SK-MEL-5 (cell line): ENCODE data around the gene KIF2C. TPM values are rescaled to one million over a fixed set of nuclear protein-coding genes. Genes with fewer than 3 reads are reported as not detected.
"Not testable (repeated sequence)": the region's sequence is repeated elsewhere in the genome, so short reads cannot be mapped to it uniquely, and the experiment has no call there.

Experiments
- DNase-seq: peaks from one replicate; pipeline ENCODE4 v3.0.0-alpha.2; 2016; ENCODE audit warnings: low read depth, low spot score
- in situ Hi-C: cut with HindIII; loops from 2 replicates; pipeline ENCODE4 v1.10.0; 2016; ENCODE audit warnings: low sequenced_read_pairs, high pct_unique_total_duplicates, low pct_unique_long_range_greater_than_20kb
- total RNA-seq: library from RNA; depleted of rRNA; stranded (reverse); fragments of >200 nt; shearing (Covaris generic); gene quantifications from 2 replicates; pipeline ENCODE4 v1.2.3, GENCODE V29; 2014

KIF2C gene
- total RNA-seq, 1 experiment from 2014 or later = 30.5 TPM

DNA sequence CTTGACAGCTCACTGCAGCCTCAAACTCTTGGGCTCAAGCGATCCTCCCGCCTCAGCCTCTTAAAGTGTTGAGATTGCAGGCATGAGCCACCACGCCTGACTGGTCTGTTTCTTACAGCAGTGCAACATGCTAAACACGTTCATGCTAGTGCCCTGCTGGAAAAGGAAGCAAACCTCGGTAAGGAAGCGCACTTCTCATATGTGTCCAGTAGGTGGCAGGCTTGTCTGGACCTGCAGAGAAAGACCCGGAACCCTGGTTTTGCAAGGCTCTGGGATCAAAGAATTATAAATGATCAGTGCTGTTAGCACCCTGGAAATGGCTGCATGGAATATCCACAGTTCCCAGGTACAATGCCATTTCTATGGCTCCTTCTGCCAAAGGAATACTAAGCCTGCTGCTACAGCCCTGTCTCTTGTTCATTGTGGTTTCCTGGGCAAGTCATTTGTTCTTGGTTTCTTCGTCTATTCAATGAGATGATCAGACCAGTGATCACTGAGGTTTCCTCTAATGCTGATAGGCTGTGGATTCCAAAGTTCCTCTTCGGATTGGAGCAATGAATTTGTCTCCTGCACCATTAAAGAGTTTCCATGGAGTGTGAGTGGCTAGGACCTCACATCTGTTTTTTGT, 24.6 kb upstream of the KIF2C start:
- in situ Hi-C loops = no loop called here
- peak; percentile 83 for DNase-seq

DNA sequence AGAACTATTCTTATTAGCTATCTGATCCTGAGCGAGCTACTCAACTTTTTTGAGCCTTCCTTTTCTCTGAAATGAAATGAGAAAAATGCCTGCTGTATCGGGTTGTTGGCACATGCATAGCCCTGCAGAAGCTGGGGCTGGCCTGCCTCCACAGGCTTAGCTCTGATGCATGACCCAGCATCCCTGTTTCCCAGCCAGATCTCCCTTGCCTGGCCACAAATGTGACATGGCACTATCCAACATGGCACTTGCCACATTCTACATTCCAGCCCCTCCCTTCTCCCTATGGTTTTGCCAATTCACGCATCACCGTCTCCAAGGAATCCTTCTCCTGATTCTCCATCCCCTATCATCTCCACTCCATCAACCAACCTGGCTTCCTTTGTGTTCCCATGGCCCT, 22.5 kb upstream of the KIF2C start:
- in situ Hi-C loops = no loop called here
- DNase-seq = no peak

DNA sequence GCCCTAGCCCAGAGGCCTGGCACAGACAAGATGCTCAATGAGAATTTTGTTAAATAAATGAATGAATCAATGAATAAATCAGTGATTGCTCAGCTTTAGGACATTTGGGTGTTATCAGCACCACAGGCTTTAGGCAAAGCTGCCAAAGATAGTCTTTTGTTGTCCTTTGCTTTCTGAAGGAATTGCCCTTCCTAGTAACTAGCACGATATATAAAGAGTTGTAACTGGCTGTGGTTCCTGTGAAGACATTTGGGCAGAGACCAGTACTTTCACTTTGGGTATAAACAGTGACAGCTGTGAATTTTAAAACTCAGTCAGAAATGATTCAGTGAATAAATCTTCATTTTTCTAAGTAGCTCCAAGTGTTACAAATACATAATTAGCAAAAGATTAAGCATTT, 22.0 kb upstream of the KIF2C start:
- in situ Hi-C loops = no loop called here
- DNase-seq = no peak

DNA sequence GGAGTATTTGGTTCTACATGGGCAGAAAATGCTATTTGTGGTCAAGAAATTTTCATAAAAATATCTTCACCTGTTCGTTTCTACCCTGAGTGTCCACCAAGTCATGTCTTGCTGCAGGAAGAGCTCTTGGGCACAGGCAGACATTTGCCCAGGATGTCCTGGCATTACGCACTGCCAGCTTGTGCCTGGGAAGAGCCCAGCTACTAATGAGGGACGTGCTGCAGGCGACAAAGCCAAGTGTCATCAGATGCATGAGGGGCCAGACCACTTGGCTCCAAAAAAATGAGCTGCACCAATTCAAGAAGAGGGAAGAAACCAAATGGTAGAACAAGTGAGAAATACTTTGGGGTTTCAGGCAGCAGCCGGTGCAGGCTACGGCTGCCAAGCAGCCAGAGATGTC, 21.5 kb upstream of the KIF2C start:
- in situ Hi-C loops = no loop called here
- DNase-seq = no peak

DNA sequence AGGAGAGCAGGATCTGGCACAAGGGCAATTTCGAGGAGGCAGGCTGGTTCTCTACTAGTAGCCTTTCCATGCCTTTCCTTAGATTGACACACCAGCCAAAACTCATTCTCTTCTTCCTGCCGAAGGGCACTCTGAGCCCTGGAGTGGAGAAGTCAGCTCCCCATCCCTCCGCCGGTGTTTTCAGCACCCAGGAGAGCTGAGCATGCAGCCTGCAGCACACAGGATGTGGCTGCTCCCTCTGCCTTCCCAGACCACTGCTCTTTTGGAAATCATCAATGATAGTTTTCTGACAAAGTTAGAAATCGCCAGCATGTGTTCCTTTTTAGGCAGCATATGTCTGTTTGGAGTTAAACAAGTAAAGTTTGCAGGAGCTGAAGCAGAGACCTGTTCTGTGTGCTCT, 20.3 kb upstream of the KIF2C start:
- in situ Hi-C loops = no loop called here

DNA sequence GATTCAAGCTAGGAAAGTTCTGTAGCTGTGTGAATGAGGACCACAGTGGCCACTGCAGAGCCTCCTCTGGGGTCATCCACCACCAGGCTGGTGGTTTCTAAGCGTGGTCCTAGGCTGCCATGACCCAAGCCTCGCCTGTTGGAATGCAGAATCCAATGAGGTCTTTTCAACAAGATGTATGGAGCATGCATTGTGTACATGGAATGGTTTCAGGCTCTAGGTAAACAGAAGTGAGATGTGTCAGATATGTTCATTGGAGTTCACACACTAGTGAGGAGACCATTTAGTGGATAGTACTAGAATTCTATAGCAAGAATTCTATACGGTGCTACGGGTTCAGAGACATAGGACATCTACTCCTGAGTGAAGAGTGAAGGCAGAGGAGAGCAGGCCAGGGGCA, 19.4 kb upstream of the KIF2C start:
- no peak for DNase-seq
- in situ Hi-C loops = no loop called here

More for the DNA sequence above, 20.3 kb upstream of the KIF2C start:
- no peak for DNase-seq

DNA sequence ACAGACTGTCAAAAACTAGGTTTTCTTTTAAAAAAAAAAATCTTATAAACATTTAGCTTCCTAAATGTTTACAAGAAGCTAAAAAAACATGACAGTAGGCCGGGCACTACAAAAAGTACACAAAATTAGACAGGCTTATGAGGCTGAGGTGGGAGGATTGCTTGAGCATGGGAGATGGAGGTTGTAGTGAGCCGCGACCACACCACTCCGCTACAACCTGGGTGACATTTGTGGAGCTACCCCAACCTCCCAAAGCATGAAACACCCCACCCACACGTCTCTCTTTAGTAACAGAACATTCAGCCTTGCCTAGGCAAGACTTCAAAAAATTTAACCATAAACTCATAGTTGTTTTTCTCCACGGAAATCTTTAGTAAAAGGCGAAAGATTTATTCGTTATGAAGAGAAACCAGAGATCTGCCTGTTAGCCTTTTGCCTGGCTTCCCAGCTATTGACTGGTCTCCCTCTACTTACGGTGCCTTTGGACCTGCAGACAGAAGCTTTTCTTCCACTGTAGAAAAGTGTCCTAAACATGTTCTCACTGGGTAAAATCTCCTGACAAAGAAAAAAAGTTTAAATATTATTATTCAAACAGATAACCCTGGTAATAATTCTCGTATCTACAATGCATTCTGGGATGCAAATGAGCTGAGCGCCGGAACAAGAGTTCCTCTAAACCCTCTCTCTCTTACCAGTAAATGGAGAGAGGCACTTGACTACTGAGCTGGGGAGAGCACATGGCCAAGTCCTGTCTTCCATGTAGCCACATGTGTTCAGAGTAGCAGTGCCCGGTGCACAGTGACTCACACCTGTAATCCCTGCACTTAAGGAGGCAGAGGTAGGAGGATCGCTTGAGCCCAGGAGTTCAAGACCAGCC, 17.9 kb upstream of the KIF2C start:
- DNase-seq = peak; percentile 96
- in situ Hi-C loops = no loop called here

DNA sequence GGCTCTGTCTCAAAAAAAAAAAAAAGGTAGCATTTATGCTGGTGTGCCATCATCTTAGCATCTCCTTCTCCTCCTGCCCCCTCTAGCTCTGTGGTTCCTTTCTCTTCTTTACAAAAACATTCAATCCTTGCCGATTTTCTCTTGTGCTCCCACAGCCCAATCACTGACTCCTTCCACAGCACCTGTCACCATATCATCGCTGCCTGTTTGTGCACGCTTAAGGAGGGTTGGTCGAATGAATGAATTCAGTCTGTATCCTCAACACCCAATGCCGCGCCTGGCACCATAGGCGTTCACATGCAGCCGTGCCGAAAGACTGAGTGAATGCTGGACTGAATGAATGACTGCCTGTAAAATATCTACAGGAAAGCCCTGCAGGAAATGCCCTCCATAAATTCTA, 16.6 kb upstream of the KIF2C start:
- in situ Hi-C loops = no loop called here
- no peak for DNase-seq

DNA sequence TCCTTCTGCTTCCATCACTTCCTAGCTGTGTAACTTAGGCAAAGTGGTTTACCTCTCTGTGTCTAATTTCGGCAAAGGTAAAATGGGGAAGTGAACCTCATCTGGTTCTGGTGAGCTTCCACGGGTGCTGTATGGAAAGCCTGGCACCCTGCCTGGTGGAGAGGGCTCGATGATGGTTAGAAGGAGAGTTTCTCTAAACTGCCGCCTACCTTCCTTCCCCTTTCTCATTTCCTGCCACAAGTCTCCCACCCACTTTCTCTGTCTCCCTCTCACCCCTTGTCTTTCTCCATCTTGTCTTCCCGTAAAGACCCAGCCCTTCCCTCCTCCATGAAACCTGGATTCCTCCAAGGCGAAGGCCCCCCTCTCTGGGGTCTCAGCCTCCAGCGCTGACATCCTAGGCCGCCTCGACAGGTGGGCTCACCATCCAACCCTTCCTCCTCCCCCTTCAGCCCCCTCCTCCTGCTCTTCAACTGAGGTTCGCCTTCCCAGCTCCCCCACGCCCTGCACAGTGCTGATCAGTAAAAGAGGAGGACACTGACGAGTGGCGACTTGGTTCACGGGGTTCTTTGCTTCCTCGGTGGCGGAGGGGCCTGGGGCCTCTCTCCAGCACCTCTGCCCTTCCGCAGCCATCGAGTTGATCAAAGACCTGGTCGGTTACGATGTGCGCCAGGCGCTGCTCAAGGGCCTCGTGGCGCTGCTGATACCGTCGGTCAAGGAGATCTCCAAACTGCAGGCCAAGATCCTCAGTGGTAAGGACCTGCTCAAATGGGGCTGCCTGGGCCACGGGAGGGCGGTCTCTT, 15.9 kb upstream of the KIF2C start:
- DNase-seq = no peak
- in situ Hi-C loops = no loop called here

DNA sequence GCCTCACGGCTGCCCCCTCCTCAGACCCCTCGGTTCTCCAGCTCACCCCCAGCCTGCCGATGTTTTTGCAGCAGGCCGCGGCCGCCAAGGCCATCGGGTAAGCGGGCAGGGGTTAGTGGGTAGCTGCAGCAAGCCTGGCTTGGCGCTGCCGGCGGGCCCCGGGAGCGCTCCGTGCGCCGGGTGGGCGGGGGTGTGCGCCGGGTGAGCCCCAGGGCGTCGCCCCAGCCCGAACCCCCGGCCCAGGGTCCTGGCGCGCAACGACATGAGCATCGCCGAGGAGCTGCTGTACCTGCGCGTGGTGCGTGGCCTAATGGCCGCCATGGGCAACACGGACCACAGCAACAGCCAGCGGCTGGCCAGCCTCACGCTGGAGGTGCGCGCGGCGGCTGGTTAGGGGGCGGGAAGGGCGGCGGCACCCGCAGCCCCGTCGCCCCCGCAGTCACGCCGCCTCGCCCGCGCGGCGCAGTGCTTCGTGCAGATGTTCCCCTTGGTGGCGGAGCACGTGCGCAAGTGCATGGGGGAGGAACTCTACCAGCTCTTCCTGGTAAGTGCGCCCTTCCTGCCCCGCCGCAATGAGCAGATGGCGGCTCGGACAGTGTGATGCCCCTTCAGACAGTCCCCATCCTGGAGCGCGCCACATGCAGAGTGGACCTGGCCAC, 15.2 kb upstream of the KIF2C start:
- no peak for DNase-seq
- in situ Hi-C loops = no loop called here

DNA sequence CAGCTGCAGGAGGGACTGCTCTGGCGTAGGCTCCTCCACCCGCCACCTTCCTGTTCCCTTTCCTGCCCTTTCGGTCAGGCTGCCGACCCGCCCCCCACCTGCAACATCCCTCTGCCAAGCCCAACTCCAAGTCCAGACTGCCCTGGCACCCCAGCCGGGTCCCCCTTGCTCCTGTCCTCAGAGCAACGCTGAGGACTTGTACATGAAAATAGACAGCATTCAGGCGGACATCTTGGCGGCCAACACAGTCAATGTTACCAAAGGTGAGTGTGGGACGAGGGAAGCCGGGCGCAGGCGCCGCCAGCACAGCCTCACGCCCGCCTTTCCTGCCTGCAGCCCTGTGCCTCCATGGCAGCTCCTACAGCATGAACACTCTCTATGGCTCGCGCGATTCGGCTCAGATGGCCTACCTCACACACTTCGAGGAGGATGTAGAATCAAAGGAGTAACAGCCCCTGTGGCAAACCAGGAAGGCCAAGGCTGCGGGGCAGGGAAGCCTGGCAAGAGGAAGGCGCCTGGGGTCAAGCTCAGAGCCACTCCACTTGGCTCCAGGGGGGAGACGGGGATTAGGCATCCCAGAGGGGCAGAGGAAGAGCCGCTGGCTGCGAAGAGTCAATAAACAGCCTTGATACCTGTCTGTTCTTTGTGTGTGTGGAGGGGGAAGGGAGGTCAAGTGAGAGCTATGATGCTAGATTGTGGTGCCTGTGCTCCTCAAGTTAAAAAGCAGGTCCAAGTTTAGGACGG, 14.5 kb upstream of the KIF2C start:
- in situ Hi-C loops = no loop called here
- DNase-seq = no peak

DNA sequence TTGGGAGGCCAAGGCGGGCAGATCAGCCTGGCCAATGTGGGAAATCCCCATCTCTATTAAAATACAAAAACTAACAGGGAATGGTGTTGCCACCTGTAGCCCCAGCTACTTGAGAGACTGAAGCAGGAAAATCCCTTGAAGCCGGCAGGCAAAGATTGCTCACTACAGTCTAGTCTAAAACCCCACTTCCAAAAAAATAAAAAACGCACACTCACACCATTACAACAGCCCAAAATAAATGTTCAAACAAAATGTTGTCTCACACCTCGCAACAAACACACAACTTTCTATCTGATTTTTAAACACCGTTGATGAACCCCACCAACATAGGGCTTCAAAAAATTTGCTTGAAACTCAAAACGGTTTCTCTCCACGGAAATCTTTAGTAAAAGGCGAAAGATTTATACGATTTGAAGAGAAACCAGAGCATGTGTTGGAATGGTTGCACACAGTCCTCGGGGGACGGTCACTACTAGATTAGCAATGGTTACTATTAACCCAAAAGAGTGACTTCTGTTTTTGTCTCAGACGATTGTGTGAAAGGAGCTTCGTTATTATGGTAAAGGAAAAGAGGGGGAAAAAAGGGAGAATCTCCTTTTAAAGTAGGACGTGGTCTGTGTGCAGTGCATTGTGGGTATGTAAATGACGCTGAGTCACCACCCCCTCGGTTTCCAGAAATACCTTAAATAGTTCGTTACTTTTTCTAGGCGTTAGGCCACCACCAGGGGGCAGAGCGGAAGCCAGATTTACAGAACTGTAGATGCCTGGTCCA, 8.7 kb upstream of the KIF2C start, which contains the start of gene RNU5D-1:
Gene RNU5D-1, minus strand, starts transcription at position 430 of the 772 bp plus-strand sequence.
- peak; percentile 95 for DNase-seq
- in situ Hi-C loops = no loop called here

DNA sequence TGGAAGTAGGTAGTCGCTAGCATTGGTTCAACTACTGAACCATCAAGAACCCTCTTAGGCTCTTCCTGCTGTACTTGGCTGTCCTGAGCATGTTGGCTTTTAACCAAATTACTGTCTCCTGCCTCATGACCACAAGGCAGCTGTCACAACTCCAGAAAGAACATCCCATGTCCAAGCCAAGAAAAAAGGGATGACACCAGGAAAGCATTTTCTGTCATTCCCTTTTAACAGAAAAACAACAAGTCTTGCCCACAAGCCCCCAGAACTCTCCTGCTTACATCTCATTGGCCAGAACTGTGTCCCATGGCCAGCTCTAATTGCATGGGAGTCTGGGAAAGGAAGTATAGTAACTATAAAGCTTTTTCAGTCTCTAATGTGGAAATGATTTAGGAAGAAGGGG, 6.3 kb upstream of the KIF2C start:
- in situ Hi-C loops = no loop called here
- peak; percentile 21 for DNase-seq

DNA sequence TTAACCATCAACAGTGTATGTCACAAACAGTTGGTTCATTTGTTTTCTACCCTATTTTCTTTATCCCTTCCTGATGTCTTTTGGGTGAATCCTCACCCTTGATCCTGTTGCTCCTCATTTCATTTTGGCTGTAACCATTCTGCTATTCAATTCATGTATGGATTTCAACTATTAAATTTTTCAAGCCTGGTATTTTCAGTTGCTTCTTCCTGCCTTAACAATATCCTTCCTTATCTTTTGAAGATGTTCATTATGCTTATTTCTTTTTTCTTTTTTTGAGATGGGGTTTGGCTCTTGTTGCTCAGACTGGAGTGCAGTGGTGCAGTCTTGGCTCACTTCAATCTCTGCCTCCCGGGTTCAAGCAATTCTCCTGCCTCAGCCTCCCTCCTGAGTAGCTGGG, 5.9 kb upstream of the KIF2C start:
- in situ Hi-C loops = no loop called here

DNA sequence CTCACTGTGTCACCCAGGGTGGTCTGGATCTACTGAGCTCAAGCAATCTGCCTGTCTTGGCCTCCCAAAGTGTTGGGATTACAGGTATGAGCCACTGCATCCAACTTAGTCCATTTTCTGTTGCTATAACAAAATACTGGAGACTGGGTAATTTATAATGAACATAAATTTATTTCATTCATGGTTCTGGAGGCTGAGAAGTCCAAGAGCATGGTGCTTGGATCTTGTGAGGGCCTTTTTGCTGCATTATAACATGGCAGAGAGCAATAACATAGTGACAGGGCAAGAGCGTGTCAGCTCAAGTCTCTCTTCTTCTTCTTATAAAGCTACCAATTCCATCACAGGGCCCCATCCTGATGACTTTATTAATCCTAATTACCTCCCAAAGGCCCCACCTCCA, 3.6 kb upstream of the KIF2C start:
- in situ Hi-C loops = no loop called here
- no peak for DNase-seq

More for the DNA sequence above, 5.9 kb upstream of the KIF2C start:
- DNase-seq = no peak

DNA sequence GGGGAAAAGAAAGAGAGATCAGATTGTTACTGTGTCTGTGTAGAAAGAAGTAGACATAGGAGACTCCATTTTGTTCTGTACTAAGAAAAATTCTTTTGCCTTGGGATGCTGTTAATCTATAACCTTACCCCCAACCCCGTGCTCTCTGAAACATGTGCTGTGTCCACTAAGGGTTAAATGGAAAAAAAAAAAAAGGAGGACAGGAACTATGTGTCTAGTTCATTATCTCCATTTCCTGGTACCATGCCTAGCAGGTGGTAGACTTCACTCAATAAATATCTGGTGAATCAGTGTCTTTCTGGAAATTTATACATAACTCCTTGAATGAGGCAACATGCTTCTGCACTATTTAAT, 707 bp upstream of the KIF2C start:
- in situ Hi-C loops, DNase-seq: not testable (repeated sequence)

DNA sequence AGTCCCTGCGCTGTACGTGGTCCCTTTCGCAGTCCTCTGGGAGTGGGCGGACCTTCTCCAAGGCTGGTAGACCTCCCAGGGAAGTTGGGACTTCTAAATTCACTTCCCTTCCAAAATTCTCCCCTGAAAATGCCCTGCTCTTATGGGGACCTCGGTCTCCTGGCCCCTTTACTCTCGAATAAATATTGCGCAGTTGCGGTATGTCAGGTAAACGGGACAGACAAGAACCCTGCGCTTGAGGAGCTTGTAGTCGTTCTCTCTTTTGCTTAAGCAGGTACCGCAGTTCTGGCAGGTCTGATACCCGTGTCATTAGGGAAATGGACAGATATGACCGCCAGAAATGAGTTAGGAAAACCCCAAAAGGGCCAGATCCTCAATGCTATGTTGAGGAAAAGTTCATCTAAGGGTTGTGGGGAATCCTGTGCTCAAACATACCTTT, 561 bp downstream of the KIF2C start:
- in situ Hi-C loops = no loop called here

More for the DNA sequence above, 561 bp downstream of the KIF2C start:
- DNase-seq = no peak
